Neutrophil (primary cell): ENCODE measurements around the gene SLC16A3.

Experiments used
- H3K27ac ChIP-seq: fragments of 200-600 bp; sonication (generic); 2 replicates; pipeline ENCODE4 v1.5.1; 2016; ENCODE audit warnings: mild to moderate bottlenecking, moderate library complexity
- H3K27me3 ChIP-seq: fragments of 200-600 bp; sonication (generic); 2 replicates; pipeline ENCODE4 v1.6.0; 2016; ENCODE audit warnings: mild to moderate bottlenecking
- H3K36me3 ChIP-seq: fragments of 200-600 bp; sonication (generic); 2 replicates; pipeline ENCODE4 v1.5.1; 2017
- H3K4me1 ChIP-seq, 2 experiments: fragments of 200-600 bp in 1 of 2; sonication (generic) in 1 of 2; 1 replicate in 1 of 2; 2 replicates in 1 of 2; pipeline versions ENCODE4 v1.5.1 to v1.6.1; 2013 to 2016; ENCODE audit warnings: low read depth in 1 of 2, low read length in 1 of 2, mild to moderate bottlenecking in 1 of 2, moderate library complexity in 1 of 2; ENCODE audit not compliant: control insufficient read depth in 1 of 2, insufficient read depth in 1 of 2
- H3K4me3 ChIP-seq, 2 experiments: fragments of 200-600 bp in 1 of 2; sonication (generic) in 1 of 2; 1 replicate in 1 of 2; 2 replicates in 1 of 2; pipeline ENCODE4 v1.5.1; 2013 to 2016; ENCODE audit warnings: low read depth in 1 of 2, low read length in 1 of 2, mild to moderate bottlenecking in 1 of 2, moderate library complexity in 1 of 2
- H3K9me3 ChIP-seq: fragments of 200-600 bp; sonication (generic); 2 replicates; pipeline ENCODE4 v1.5.1; 2016
- CTCF ChIP-seq: fragments of 200-600 bp; sonication (generic); IDR thresholded peaks from 2 replicates; pipeline ENCODE4 v1.5.1; 2016; ENCODE audit warnings: antibody characterized with exemption

Gene SLC16A3

GRCh38 chr17:82277851-82278250 lies 49.0 kb downstream of the SLC16A3 start:
- H3K36me3 ChIP-seq, result peaks cover 7% of the 10 kb centered on the region
- no peaks in the 10 kb centered on the region for H3K9me3 ChIP-seq
- no peaks in the 10 kb centered on the region for H3K27me3 ChIP-seq
- H3K4me3 ChIP-seq, result no peak overlapping the region
- H3K4me1 ChIP-seq, result peaks cover 60 to 67% of the 10 kb centered on the region in 2 experiments
- peak overlapping the region; percentile 97 for H3K27ac ChIP-seq
- TF ChIP-seq CTCF, result no peak

GRCh38 chr17:82278308-82278707 lies 49.5 kb downstream of the SLC16A3 start:
- TF ChIP-seq CTCF, result no peak
- Histone ChIP-seq H3K36me3 (peaks cover 7% of the 10 kb centered on the region), H3K4me3 (no peak overlapping the region), H3K27me3 (no peaks in the 10 kb centered on the region), H3K4me1 (peaks cover 60 to 67% of the 10 kb centered on the region in 2 experiments), H3K9me3 (no peaks in the 10 kb centered on the region), H3K27ac (peak overlapping the region; percentile 97)

- TF ChIP-seq CTCF, result no peak
- peak overlapping the region; percentile 97 for H3K27ac ChIP-seq
- no peaks in the 10 kb centered on the region for H3K27me3 ChIP-seq
- H3K4me1 ChIP-seq, result peaks cover 57 to 65% of the 10 kb centered on the region in 2 experiments
- no peaks in the 10 kb centered on the region for H3K9me3 ChIP-seq
- peaks cover 7% of the 10 kb centered on the region for H3K36me3 ChIP-seq
- peak overlapping the region; percentile 33 to 45 for H3K4me3 ChIP-seq
These were observed 50.0 kb downstream of the SLC16A3 start for GRCh38 chr17:82278786-82279391.

GRCh38 chr17:82280537-82280936 lies 51.7 kb downstream of the SLC16A3 start:
- Histone ChIP-seq H3K27ac (peak overlapping the region; percentile 97), H3K4me3 (no peak overlapping the region), H3K9me3 (no peaks in the 10 kb centered on the region), H3K27me3 (no peaks in the 10 kb centered on the region), H3K4me1 (peaks cover 40 to 48% of the 10 kb centered on the region in 2 experiments), H3K36me3 (peaks cover 7% of the 10 kb centered on the region)
- TF ChIP-seq CTCF, result no peak

- no peak overlapping the region for H3K4me3 ChIP-seq
- H3K36me3 ChIP-seq, result peaks cover 7% of the 10 kb centered on the region
- no peaks in the 10 kb centered on the region for H3K9me3 ChIP-seq
- TF ChIP-seq CTCF, result no peak
- no peaks in the 10 kb centered on the region for H3K27me3 ChIP-seq
- H3K4me1 ChIP-seq, result peaks cover 40 to 48% of the 10 kb centered on the region in 2 experiments
- peak overlapping the region; percentile 97 for H3K27ac ChIP-seq
These were observed 52.2 kb downstream of the SLC16A3 start for GRCh38 chr17:82281076-82281475.
